Mesothelial cell of epicardium (in vitro differentiated cells): ENCODE measurements around the gene CHI3L2. TPM values are rescaled to one million over a fixed set of nuclear protein-coding genes. Genes with fewer than 3 reads are reported as not detected.
A peak's percentile ranks its signal among the peaks of the same experiment; 100 is the strongest.

Experiments used
- DNase-seq, 2 experiments: peaks; one replicate each; pipeline ENCODE4 v3.0.0; 2021; ENCODE audit warnings: low spot score in 2 of 2; ENCODE audit not compliant: unreplicated experiment in 2 of 2
- H3K27ac Mint-ChIP-seq: 2 replicates; pipeline ENCODE4 v1.8.0; 2021; ENCODE audit warnings: mixed read lengths
- H3K27me3 Mint-ChIP-seq: 2 replicates; pipeline ENCODE4 v1.8.0; 2021; ENCODE audit warnings: low read depth, mixed read lengths
- H3K36me3 Mint-ChIP-seq: 2 replicates; pipeline ENCODE4 v1.8.0; 2021; ENCODE audit warnings: mixed read lengths
- H3K4me1 Mint-ChIP-seq: 2 replicates; pipeline ENCODE4 v1.8.0; 2021; ENCODE audit warnings: mixed read lengths
- H3K4me3 Mint-ChIP-seq: 2 replicates; pipeline ENCODE4 v1.8.0; 2021; ENCODE audit warnings: mild to moderate bottlenecking, moderate library complexity, mixed read lengths
- H3K9me3 Mint-ChIP-seq: 2 replicates; pipeline ENCODE4 v1.8.0; 2021; ENCODE audit warnings: mixed read lengths
- CTCF ChIP-seq: fragments of 200-600 bp; sonication (generic); IDR thresholded peaks from one replicate; pipeline ENCODE4 v1.5.0; 2021; ENCODE audit warnings: antibody characterized with exemption; ENCODE audit not compliant: unreplicated experiment
- total RNA-seq: library from RNA; stranded (reverse); gene quantifications from 3 replicates; pipeline ENCODE4 v1.2.1, GENCODE V29; 2021

The CHI3L2 gene
- total RNA-seq, 1 donor from 2014 or later, result not detected

- no peak overlapping the region for H3K27ac Mint-ChIP-seq
- no peaks in the 10 kb centered on the region for H3K27me3 Mint-ChIP-seq
- no peak for DNase-seq
- H3K9me3 Mint-ChIP-seq, result no peaks in the 10 kb centered on the region
- no peak for TF ChIP-seq CTCF
- no peaks in the 10 kb centered on the region for H3K36me3 Mint-ChIP-seq
- no peak overlapping the region for H3K4me3 Mint-ChIP-seq
- H3K4me1 Mint-ChIP-seq, result peaks cover 16% of the 10 kb centered on the region
These were observed 4.6 kb downstream of the CHI3L2 start for GRCh38 chr1:111232134-111232533.

GRCh38 chr1:111234258-111234657, 6.7 kb downstream of the CHI3L2 start:
- Mint-ChIP-seq H3K27ac (no peak overlapping the region), H3K9me3 (no peaks in the 10 kb centered on the region), H3K4me1 (peaks cover 26% of the 10 kb centered on the region), H3K27me3 (no peaks in the 10 kb centered on the region), H3K4me3 (no peak overlapping the region), H3K36me3 (no peaks in the 10 kb centered on the region)
- DNase-seq, result no peak
- TF ChIP-seq CTCF, result no peak

GRCh38 chr1:111234866-111235265, 7.4 kb downstream of the CHI3L2 start:
- H3K27me3 Mint-ChIP-seq, result no peaks in the 10 kb centered on the region
- no peaks in the 10 kb centered on the region for H3K9me3 Mint-ChIP-seq
- no peaks in the 10 kb centered on the region for H3K36me3 Mint-ChIP-seq
- peaks cover 26% of the 10 kb centered on the region for H3K4me1 Mint-ChIP-seq
- no peak for TF ChIP-seq CTCF
- DNase-seq, result no peak
- no peak overlapping the region for H3K4me3 Mint-ChIP-seq
- no peak overlapping the region for H3K27ac Mint-ChIP-seq

GRCh38 chr1:111236379-111236778, 8.9 kb downstream of the CHI3L2 start:
- H3K4me3 Mint-ChIP-seq, result no peak overlapping the region
- H3K36me3 Mint-ChIP-seq, result no peaks in the 10 kb centered on the region
- DNase-seq, result no peak
- peaks cover 26% of the 10 kb centered on the region for H3K4me1 Mint-ChIP-seq
- peak overlapping the region; percentile 7 for H3K27ac Mint-ChIP-seq
- H3K9me3 Mint-ChIP-seq, result no peaks in the 10 kb centered on the region
- TF ChIP-seq CTCF, result no peak
- no peaks in the 10 kb centered on the region for H3K27me3 Mint-ChIP-seq

GRCh38 chr1:111236806-111237205, 9.3 kb downstream of the CHI3L2 start:
- no peaks in the 10 kb centered on the region for H3K9me3 Mint-ChIP-seq
- H3K4me1 Mint-ChIP-seq, result peaks cover 26% of the 10 kb centered on the region
- peak overlapping the region; percentile 7 for H3K27ac Mint-ChIP-seq
- no peaks in the 10 kb centered on the region for H3K27me3 Mint-ChIP-seq
- no peak overlapping the region for H3K4me3 Mint-ChIP-seq
- no peaks in the 10 kb centered on the region for H3K36me3 Mint-ChIP-seq
- TF ChIP-seq CTCF, result no peak
- no peak for DNase-seq
